ENCODE results near the gene PGPEP1. TPM values are rescaled to one million over a fixed set of nuclear protein-coding genes. Genes with fewer than 3 reads are reported as not detected.
"Not testable (repeated sequence)": the region's sequence is repeated elsewhere in the genome, so short reads cannot be mapped to it uniquely, and the experiment has no call there.

PGPEP1 gene
- total RNA-seq, 2 experiments from 2014 or later: 15.7 to 17.8 TPM

DNA sequence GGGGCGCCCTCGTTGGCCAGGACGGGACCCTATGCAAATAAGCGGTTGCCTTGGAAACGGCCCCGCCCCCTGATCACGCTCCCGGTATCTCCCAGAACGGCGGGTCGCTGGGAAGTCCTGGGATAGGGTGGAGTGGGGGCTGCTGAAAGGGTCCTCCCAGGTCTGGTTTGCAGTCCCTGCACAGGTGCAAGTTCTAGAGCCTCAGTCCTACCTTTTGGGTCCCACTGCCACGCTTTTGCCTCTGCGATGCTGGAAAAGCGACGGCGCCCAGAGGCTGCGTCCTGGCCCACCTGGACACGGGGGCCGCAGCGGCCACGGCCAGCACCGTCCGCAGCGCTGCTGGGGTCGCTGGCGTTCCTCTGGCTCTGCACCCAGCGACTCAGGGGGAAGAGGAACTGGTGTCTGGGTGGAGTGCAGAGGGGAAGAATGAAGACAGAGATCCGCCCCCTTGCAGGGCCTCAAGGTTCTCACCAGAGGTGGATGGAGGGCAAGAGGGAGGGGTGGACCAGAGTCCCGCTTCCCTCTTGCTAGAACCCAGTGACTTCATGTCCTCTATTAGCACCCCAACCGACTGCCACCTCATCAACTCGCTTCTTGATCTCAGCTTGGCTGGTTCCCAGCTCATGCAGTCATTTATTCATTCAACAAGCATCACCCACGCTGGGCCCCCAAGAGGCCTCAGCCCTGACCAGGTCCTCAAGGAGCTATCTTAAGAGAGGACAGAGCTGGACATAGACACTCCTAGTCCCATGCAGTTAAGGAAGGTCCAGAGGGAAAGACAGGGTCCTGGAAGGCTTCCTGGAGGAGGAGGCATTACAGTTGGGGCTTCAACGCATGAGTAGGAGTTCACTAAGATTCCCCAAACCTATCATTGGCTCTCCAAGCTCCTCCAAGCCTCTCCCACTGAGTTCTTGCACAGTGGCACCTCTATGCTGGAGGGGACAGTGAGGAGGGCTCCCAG lies 57.1 kb downstream of the PGPEP1 start, which contains the start of gene LRRC25:
TSS of gene LRRC25 (minus strand) at position 381 of the 961 bp plus-strand sequence. CDS start 659 bp downstream, outside the sequence.
- Mint-ChIP-seq H3K27me3 (peaks cover 34% of the 10 kb centered on the region), H3K27ac (no peak within 1 kb of the TSS), H3K4me1 (peaks cover 2% of the 10 kb centered on the region), H3K4me3 (no peak within 1 kb of the TSS), H3K9me3 (no peaks in the 10 kb centered on the region), H3K36me3 (no peaks in the 10 kb centered on the region)
- no peak for DNase-seq

DNA sequence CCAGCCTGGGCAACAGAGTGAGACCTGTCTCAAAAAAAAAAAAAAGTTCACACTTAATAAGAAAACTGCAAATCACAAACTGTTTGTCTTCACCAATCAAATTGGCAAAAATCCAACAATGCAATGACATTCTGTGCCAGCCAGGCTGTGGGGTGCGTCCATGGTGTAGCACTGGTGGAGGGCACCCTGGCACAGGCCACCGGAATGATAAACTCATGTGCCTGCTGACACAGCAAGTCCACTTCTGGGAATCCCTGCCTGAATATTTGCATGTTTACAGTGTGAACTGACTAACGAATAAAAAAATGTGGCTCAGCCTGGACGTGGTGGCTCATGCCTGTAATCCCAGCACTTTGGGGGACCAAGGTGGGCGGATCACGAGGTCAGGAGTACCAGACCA lies 58.6 kb downstream of the PGPEP1 start:
- H3K4me3 Mint-ChIP-seq: no peak overlapping the region
- no peaks in the 10 kb centered on the region for H3K36me3 Mint-ChIP-seq
- no peak overlapping the region for H3K27ac Mint-ChIP-seq
- H3K9me3 Mint-ChIP-seq: no peaks in the 10 kb centered on the region
- H3K27me3 Mint-ChIP-seq: peaks cover 25% of the 10 kb centered on the region
- peaks cover 2% of the 10 kb centered on the region for H3K4me1 Mint-ChIP-seq
- DNase-seq: no peak

- H3K27ac Mint-ChIP-seq: no peak overlapping the region
- peaks cover 16% of the 10 kb centered on the region for H3K27me3 Mint-ChIP-seq
- H3K36me3 Mint-ChIP-seq: no peaks in the 10 kb centered on the region
- H3K4me1 Mint-ChIP-seq: peaks cover 2% of the 10 kb centered on the region
- H3K4me3 Mint-ChIP-seq: no peak overlapping the region
- DNase-seq: no peak
- H3K9me3 Mint-ChIP-seq: no peaks in the 10 kb centered on the region
Measured at GRCh38 chr19:18401580-18402112, 61.2 kb downstream of the PGPEP1 start.

GRCh38 chr19:18402455-18403248 lies 62.3 kb downstream of the PGPEP1 start:
- not testable (repeated sequence) for H3K36me3 Mint-ChIP-seq, DNase-seq, H3K27ac Mint-ChIP-seq, H3K9me3 Mint-ChIP-seq, H3K4me1 Mint-ChIP-seq, H3K4me3 Mint-ChIP-seq
- H3K27me3 Mint-ChIP-seq: peaks cover 12% of the 10 kb centered on the region

DNA sequence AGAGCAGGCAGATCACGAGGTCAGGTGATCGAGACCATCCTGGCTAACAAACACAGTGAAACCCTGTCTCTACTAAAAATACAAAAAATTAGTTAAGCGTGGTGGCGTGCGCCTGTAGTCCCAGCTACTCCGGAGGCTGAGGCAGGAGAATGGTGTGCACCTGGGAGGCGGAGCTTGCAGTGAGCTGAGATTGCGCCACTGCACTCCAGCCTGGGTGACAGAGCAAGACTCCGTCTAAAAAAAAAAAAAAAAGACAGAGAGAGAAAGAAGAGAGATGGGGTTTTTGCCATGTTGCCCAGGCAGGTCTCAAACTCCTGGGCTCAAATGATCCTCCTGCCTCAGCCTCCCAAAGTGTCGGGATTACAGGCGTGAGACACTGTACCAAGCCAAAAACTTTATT lies 65.4 kb downstream of the PGPEP1 start:
- H3K4me1 Mint-ChIP-seq, H3K36me3 Mint-ChIP-seq, H3K9me3 Mint-ChIP-seq, H3K27me3 Mint-ChIP-seq, H3K27ac Mint-ChIP-seq, H3K4me3 Mint-ChIP-seq, DNase-seq: not testable (repeated sequence)

GRCh38 chr19:18406749-18407148 lies 66.4 kb downstream of the PGPEP1 start:
- no peak overlapping the region for H3K4me3 Mint-ChIP-seq

DNA sequence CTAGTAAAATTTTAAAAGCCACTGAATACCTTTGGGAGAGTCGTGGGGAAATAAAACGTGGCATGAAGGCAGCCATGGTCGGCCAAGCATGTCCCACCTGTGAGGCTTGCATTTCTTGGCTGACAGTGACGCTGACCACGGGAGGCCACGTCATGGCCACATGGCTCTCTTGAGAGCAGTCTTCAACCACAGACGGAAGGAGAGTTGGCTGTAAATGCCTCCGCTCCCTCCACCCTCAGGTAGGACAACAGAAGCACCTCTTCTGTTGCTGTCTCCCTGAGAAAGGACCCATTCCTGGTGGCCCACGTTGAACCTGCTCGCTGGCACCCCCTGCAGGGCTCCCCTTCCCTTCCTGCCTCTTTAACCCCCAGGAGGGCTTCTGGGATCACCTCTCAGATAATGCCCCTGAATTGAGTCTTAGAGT lies 67.7 kb downstream of the PGPEP1 start:
- Mint-ChIP-seq H3K9me3 (no peaks in the 10 kb centered on the region), H3K4me3 (no peak overlapping the region), H3K36me3 (no peaks in the 10 kb centered on the region)

More at GRCh38 chr19:18406749-18407148, 66.4 kb downstream of the PGPEP1 start:
- Mint-ChIP-seq H3K4me1 (peaks cover 3% of the 10 kb centered on the region), H3K27me3 (peaks cover 11% of the 10 kb centered on the region), H3K27ac (no peak overlapping the region), H3K36me3 (no peaks in the 10 kb centered on the region), H3K9me3 (no peaks in the 10 kb centered on the region)
- no peak for DNase-seq

GRCh38 chr19:18412610-18413239 lies 72.3 kb downstream of the PGPEP1 start:
- H3K4me1 Mint-ChIP-seq: peaks cover 34% of the 10 kb centered on the region
- no peaks in the 10 kb centered on the region for H3K9me3 Mint-ChIP-seq
- no peak overlapping the region for H3K27ac Mint-ChIP-seq
- no peaks in the 10 kb centered on the region for H3K36me3 Mint-ChIP-seq
- no peak overlapping the region for H3K4me3 Mint-ChIP-seq
- DNase-seq: no peak
- peaks cover 41% of the 10 kb centered on the region for H3K27me3 Mint-ChIP-seq

More for the DNA sequence above, 67.7 kb downstream of the PGPEP1 start:
- H3K27me3 Mint-ChIP-seq: peaks cover 16% of the 10 kb centered on the region
- peaks cover 3% of the 10 kb centered on the region for H3K4me1 Mint-ChIP-seq
- no peak overlapping the region for H3K27ac Mint-ChIP-seq
- no peak for DNase-seq

GRCh38 chr19:18414504-18415177 lies 74.2 kb downstream of the PGPEP1 start:
- H3K27me3 Mint-ChIP-seq: peaks cover 53% of the 10 kb centered on the region
- H3K4me1 Mint-ChIP-seq: peaks cover 47% of the 10 kb centered on the region
- DNase-seq: no peak
- no peaks in the 10 kb centered on the region for H3K36me3 Mint-ChIP-seq
- H3K27ac Mint-ChIP-seq: peak overlapping the region; percentile 38
- no peaks in the 10 kb centered on the region for H3K9me3 Mint-ChIP-seq
- peak overlapping the region; percentile 34 for H3K4me3 Mint-ChIP-seq

DNA sequence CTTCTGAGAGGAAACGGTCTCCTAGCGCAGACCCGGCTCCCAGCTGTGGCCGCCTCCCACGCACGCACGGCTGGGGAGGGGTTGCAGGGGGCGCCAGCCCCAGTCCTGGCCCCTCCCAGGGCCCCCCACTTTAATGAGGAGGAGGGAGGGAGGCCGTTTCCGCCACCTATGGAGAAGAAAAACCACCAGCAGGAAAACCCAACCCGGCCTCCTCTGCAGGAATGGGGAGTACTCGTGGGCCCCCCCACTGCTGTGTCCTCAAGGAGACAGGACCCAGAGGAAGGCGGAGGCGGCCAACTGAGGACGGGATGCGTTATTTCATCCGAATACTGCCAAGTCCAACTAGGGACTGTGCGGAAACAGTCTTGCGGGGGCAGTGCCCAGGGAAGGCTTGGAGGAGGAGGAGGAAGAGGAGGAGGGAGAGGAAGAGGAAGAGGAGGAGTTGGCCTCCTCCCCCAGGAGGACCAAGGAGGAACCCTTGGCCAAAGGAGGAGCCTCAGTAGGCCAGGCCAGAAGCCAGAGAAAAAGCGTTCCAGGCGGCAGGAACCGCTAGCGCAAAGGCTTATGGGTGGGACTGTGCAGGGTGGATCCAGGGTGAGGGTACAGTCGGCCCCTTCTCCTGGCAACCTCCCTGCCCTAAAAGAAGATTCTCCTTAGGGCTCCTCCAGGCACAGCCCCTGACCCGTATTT lies 74.9 kb downstream of the PGPEP1 start:
- Mint-ChIP-seq H3K4me3 (peak overlapping the region; percentile 74), H3K27me3 (peaks cover 53% of the 10 kb centered on the region), H3K9me3 (no peaks in the 10 kb centered on the region), H3K27ac (peak overlapping the region; percentile 75), H3K36me3 (peaks cover 2% of the 10 kb centered on the region), H3K4me1 (peaks cover 49% of the 10 kb centered on the region)
- DNase-seq: no peak

GRCh38 chr19:18416778-18417249 lies 76.4 kb downstream of the PGPEP1 start:
- peak; percentile 81 for DNase-seq
- Mint-ChIP-seq H3K4me1 (peaks cover 58% of the 10 kb centered on the region), H3K4me3 (peak overlapping the region; percentile 73), H3K27me3 (peaks cover 45% of the 10 kb centered on the region), H3K36me3 (peaks cover 8% of the 10 kb centered on the region), H3K9me3 (no peaks in the 10 kb centered on the region), H3K27ac (peak overlapping the region; percentile 85)

GRCh38 chr19:18417250-18418028 lies 77.0 kb downstream of the PGPEP1 start:
- Mint-ChIP-seq H3K9me3 (no peaks in the 10 kb centered on the region), H3K36me3 (peaks cover 10% of the 10 kb centered on the region), H3K4me1 (peaks cover 62% of the 10 kb centered on the region), H3K27me3 (peaks cover 44% of the 10 kb centered on the region), H3K4me3 (peak overlapping the region; percentile 73), H3K27ac (peak overlapping the region; percentile 85)
- no peak for DNase-seq

DNA sequence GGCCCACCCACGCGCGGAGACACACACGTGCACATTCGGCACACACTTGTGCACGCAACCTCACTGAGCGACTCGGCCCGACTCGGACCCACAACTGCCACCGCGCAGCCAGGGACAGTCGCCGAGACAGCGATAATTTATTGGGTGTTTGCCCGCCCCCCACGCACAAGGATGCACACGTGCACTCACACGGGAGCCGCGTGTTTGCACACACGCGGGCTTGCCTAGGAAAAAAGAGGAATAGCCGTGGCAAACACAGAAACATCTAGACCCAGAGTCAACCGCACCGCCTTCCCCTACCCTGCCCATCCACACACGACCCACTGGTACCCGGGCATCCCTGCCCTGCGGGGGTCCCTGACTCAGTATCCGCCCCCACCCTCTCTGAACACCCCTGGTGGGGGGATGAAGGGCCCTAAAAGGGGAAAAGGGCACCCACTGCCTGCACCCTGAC lies 77.7 kb downstream of the PGPEP1 start:
- H3K4me3 Mint-ChIP-seq: peak overlapping the region; percentile 73
- H3K27me3 Mint-ChIP-seq: peaks cover 38% of the 10 kb centered on the region
- H3K4me1 Mint-ChIP-seq: peaks cover 68% of the 10 kb centered on the region
- H3K36me3 Mint-ChIP-seq: peaks cover 10% of the 10 kb centered on the region
- no peak for DNase-seq
- peak overlapping the region; percentile 38 for H3K27ac Mint-ChIP-seq
- H3K9me3 Mint-ChIP-seq: no peaks in the 10 kb centered on the region
